Measurements from ENCODE around the gene TMOD1. TPM values are rescaled to one million over a fixed set of nuclear protein-coding genes. Genes with fewer than 3 reads are reported as not detected.

Gene TMOD1
- total RNA-seq, 3 donors from 2014 or later (not counting 1 experiment from before 2014, with no cell fraction given), result 1.9 to 3.2 (median 2.0) TPM

DNA sequence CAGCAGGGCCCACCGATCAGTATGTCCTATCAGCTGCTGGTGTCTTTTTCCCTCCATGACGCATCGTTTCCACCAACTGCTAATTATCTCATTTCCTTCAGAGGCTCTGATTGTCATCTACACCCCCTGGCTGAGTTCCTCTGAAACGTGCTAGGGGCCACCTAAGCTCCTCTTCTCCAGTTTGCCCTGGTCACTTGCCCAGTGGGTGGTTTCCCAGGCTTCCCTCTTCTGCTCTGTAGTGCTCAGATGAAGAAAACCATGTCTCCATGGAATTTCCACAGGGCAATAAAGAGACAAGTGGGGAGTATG lies 66.4 kb downstream of the TMOD1 start:
- Mint-ChIP-seq H3K27ac (no peak overlapping the region), H3K9me3 (no peaks in the 10 kb centered on the region), H3K27me3 (ENCODE audit: low read depth in 2 of 2) (peaks cover 0 to 13% of the 10 kb centered on the region in 2 donors), H3K4me3 (no peak overlapping the region), H3K4me1 (no peaks in the 10 kb centered on the region), H3K36me3 (no peaks in the 10 kb centered on the region)
- DNase-seq (no peak), ATAC-seq (no peak)
- intact Hi-C loops (cut with micrococcal nuclease), result no loop called here
- Histone ChIP-seq H3K4me1 (ENCODE audit: control insufficient read depth, insufficient read depth, low read length) (no peaks in the 10 kb centered on the region), H3K4me3 (ENCODE audit: low read length) (no peak overlapping the region), H3K9me3 (ENCODE audit: control insufficient read depth, insufficient read depth, low read length) (no peaks in the 10 kb centered on the region), H3K36me3 (ENCODE audit: control insufficient read depth, insufficient read depth, low read length) (no peaks in the 10 kb centered on the region), H3K27me3 (ENCODE audit: control insufficient read depth, insufficient read depth, low read length) (no peaks in the 10 kb centered on the region), H3K27ac (ENCODE audit: low read length) (no peak overlapping the region)
- WGBS (ENCODE audit: insufficient coverage), result 39% methylated on average over 4 of the region's 4 CpGs
- TF ChIP-seq, protein P1, sequence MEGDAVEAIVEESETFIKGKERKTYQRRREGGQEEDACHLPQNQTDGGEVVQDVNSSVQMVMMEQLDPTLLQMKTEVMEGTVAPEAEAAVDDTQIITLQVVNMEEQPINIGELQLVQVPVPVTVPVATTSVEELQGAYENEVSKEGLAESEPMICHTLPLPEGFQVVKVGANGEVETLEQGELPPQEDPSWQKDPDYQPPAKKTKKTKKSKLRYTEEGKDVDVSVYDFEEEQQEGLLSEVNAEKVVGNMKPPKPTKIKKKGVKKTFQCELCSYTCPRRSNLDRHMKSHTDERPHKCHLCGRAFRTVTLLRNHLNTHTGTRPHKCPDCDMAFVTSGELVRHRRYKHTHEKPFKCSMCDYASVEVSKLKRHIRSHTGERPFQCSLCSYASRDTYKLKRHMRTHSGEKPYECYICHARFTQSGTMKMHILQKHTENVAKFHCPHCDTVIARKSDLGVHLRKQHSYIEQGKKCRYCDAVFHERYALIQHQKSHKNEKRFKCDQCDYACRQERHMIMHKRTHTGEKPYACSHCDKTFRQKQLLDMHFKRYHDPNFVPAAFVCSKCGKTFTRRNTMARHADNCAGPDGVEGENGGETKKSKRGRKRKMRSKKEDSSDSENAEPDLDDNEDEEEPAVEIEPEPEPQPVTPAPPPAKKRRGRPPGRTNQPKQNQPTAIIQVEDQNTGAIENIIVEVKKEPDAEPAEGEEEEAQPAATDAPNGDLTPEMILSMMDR (IDR thresholded peaks at IDR 0.05), result no peak

DNA sequence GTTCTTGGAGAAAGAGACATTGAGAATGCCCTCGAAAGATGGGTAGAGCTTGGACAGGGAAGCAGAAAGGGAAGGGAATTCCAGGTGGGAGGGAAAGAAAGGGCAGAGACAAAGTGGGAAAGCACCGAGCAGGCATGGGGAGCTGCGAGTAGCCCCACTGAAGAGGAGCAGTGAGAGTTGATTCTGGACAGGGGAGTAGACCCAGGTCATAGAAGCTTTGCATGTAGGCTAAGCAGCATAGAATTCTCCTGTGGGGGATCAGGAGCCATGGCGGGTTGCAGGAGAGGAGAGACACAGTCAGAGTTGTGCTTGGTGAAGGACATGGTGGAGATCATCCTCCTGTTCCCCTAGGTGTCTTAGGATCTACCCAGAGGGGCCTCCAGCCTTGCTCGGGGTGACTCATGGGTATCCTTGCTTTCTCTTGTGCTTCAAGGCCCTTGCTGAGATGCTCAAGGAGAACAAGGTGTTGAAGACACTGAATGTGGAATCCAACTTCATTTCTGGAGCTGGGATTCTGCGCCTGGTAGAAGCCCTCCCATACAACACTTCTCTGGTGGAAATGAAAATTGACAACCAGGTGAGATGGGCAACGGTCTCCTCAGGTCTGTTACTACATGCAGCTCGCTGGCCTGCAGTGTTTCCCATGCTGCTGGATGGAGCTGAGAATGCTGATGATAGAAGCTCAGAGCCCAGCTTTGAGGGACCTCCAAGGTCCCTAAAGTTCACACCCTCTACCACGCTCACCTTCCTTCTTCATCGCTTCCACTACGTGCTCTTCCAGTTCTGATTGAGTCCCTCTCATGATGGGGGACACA lies 67.2 kb downstream of the TMOD1 start:
- Histone ChIP-seq H3K27me3 (ENCODE audit: control insufficient read depth, insufficient read depth, low read length) (no peaks in the 10 kb centered on the region), H3K27ac (ENCODE audit: low read length) (no peak overlapping the region), H3K36me3 (ENCODE audit: control insufficient read depth, insufficient read depth, low read length) (no peaks in the 10 kb centered on the region), H3K4me3 (ENCODE audit: low read length) (no peak overlapping the region), H3K4me1 (ENCODE audit: control insufficient read depth, insufficient read depth, low read length) (no peaks in the 10 kb centered on the region), H3K9me3 (ENCODE audit: control insufficient read depth, insufficient read depth, low read length) (no peaks in the 10 kb centered on the region)
- DNase-seq, result no peak
- no peak overlapping the region for H3K4me3 Mint-ChIP-seq
- peaks cover 0 to 13% of the 10 kb centered on the region in 2 donors for H3K27me3 Mint-ChIP-seq (ENCODE audit: low read depth in 2 of 2)
- intact Hi-C loops (cut with micrococcal nuclease), result no loop called here
- WGBS (ENCODE audit: insufficient coverage), result 86% methylated on average over 11 of the region's 11 CpGs
- no peaks in the 10 kb centered on the region for H3K9me3 Mint-ChIP-seq
- H3K27ac Mint-ChIP-seq, result no peak overlapping the region
- ATAC-seq, result no peak
- TF ChIP-seq, protein P1 (IDR thresholded peaks at IDR 0.05), result no peak
- H3K4me1 Mint-ChIP-seq, result no peaks in the 10 kb centered on the region
- no peaks in the 10 kb centered on the region for H3K36me3 Mint-ChIP-seq

DNA sequence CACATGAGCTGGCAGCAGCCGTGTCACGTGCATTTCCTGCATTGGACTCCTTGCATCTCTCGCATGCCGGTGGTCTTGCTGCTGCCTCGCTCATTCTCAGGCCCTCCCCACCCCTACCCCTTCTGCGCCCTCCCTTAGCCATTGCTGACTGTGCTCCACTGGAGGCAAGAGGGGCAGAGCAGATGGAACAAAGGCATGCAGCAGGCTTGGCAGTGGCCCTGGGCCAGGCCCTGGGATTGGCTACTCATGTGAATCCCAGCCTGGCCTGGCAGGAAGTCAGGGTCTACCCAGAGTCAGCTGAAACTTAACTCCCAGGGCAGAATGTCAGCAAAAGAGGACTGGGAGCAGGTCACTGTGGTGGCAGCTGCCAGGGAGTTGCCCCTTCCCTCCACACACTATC lies 69.4 kb downstream of the TMOD1 start:
- Mint-ChIP-seq H3K27ac (no peak overlapping the region), H3K36me3 (no peaks in the 10 kb centered on the region), H3K4me1 (peaks cover 6 to 14% of the 10 kb centered on the region in 2 donors), H3K9me3 (no peaks in the 10 kb centered on the region), H3K4me3 (no peak overlapping the region), H3K27me3 (ENCODE audit: low read depth in 2 of 2) (peaks cover 0 to 13% of the 10 kb centered on the region in 2 donors)
- intact Hi-C loops (cut with micrococcal nuclease), result no loop called here
- H3K36me3 ChIP-seq (ENCODE audit: control insufficient read depth, insufficient read depth, low read length), result no peaks in the 10 kb centered on the region
- ATAC-seq (no peak), DNase-seq (no peak)
- no peaks in the 10 kb centered on the region for H3K9me3 ChIP-seq (ENCODE audit: control insufficient read depth, insufficient read depth, low read length)
- H3K27me3 ChIP-seq (ENCODE audit: control insufficient read depth, insufficient read depth, low read length), result no peaks in the 10 kb centered on the region
- H3K4me1 ChIP-seq (ENCODE audit: control insufficient read depth, insufficient read depth, low read length), result peaks cover 7% of the 10 kb centered on the region
- H3K4me3 ChIP-seq (ENCODE audit: low read length), result no peak overlapping the region
- TF ChIP-seq, protein P1 (IDR thresholded peaks at IDR 0.05), result no peak
- H3K27ac ChIP-seq (ENCODE audit: low read length), result no peak overlapping the region
- 94% methylated on average over 6 of the region's 6 CpGs for WGBS (ENCODE audit: insufficient coverage)

DNA sequence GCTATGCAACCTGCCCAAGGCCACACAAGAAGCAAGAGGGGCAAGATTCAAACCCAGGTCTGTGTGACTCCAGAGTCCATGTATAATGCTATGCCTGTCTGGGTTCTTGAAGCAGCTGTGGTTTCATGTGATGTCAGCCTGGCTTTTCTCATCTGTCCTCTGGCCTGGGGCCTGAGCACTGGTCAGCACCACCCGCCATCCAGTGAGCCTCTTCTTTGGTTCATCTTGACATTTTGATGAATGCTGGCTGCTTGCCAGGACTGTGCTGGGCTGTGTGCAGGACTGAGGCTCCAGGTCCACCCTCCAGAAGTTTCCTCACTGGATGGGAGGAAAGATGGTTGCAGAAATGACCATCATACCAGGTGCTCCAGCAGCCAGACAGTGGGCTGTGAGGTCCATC lies 70.2 kb downstream of the TMOD1 start:
- Mint-ChIP-seq H3K36me3 (no peaks in the 10 kb centered on the region), H3K4me1 (peaks cover 6 to 17% of the 10 kb centered on the region in 2 donors), H3K9me3 (no peaks in the 10 kb centered on the region), H3K27ac (no peak overlapping the region), H3K27me3 (ENCODE audit: low read depth in 2 of 2) (peaks cover 0 to 13% of the 10 kb centered on the region in 2 donors), H3K4me3 (no peak overlapping the region)
- no peaks in the 10 kb centered on the region for H3K27me3 ChIP-seq (ENCODE audit: control insufficient read depth, insufficient read depth, low read length)
- H3K27ac ChIP-seq (ENCODE audit: low read length), result no peak overlapping the region
- peaks cover 11% of the 10 kb centered on the region for H3K4me1 ChIP-seq (ENCODE audit: control insufficient read depth, insufficient read depth, low read length)
- no peaks in the 10 kb centered on the region for H3K36me3 ChIP-seq (ENCODE audit: control insufficient read depth, insufficient read depth, low read length)
- H3K9me3 ChIP-seq (ENCODE audit: control insufficient read depth, insufficient read depth, low read length), result no peaks in the 10 kb centered on the region
- TF ChIP-seq, protein P1 (IDR thresholded peaks at IDR 0.05), result no peak
- no peak for ATAC-seq
- no peak for DNase-seq
- no peak overlapping the region for H3K4me3 ChIP-seq (ENCODE audit: low read length)
- intact Hi-C loops (cut with micrococcal nuclease), result no loop called here
- 88% methylated on average over 1 of the region's 1 CpG for WGBS (ENCODE audit: insufficient coverage)

All from natural killer cell (primary cell).